ENCODE measurements around the gene AFM. TPM values are rescaled to one million over a fixed set of nuclear protein-coding genes. Genes with fewer than 3 reads are reported as not detected.

AFM gene
- total RNA-seq, 1 experiment from 2014 or later = 2.5 TPM

DNA sequence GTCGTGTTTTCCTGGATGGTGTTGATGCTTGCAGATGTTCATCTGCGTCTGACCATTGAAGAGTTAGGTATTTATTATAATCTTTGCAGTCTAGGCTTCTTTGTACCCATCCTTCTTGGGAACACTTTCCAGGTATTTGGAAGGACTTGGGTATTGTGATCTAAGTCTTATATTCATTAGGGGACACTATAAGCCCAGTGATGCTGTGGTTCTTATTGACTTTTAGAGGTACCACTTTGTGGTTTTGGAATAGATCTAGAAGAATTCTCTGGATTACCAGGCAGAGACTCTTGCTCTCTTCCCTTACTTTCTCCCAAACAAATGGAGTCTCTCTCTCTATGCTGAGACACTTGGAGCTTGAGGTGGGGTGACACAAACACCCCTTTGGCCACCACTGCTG, 41.6 kb downstream of the AFM start:
- H3K9me3 Mint-ChIP-seq (ENCODE audit: unreplicated experiment) = no peaks in the 10 kb centered on the region
- BruUV-seq (replicated peaks) = no TSS peak
- H3K4me3 ChIP-seq (ENCODE audit: low read depth, low read length) = no peak overlapping the region
- ChIA-PET POLR2A (no interaction called here), CTCF (interaction anchor here (1.4 kb wide), 1 partner anchor 77 kb away, joined by 3 read pairs; no protein-coding TSS in a partner anchor)
- H3K36me3 Mint-ChIP-seq (ENCODE audit: insufficient read depth, unreplicated experiment) = no peaks in the 10 kb centered on the region
- H3K27me3 ChIP-seq (replicated peaks; ENCODE audit: control insufficient read depth, insufficient read depth, low read length) = no peaks in the 10 kb centered on the region
- no peak overlapping the region for H3K4me3 Mint-ChIP-seq (ENCODE audit: unreplicated experiment)
- no peak overlapping the region for H3K27ac Mint-ChIP-seq (ENCODE audit: unreplicated experiment)
- no peaks in the 10 kb centered on the region for H3K4me1 Mint-ChIP-seq (ENCODE audit: low read depth, unreplicated experiment)
- H3K27me3 Mint-ChIP-seq (ENCODE audit: insufficient read depth, unreplicated experiment) = no peaks in the 10 kb centered on the region
- no peaks in the 10 kb centered on the region for H3K4me1 ChIP-seq
- intact Hi-C loops (cut with micrococcal nuclease; ENCODE audit: unreplicated experiment) = loop anchor here (1.0 kb wide), 1 partner anchor 50 kb away; no protein-coding TSS in a partner anchor
- no peaks in the 10 kb centered on the region for H3K9me3 ChIP-seq
- no peak for DNase-seq
- no peaks in the 10 kb centered on the region for H3K36me3 ChIP-seq (ENCODE audit: control insufficient read depth, insufficient read depth, low read length)
- no peak for TF ChIP-seq CTCF (IDR thresholded peaks at IDR 0.05; ENCODE audit: insufficient read depth in 1 of 2, low read depth in 1 of 2, low read length in 1 of 2, severe bottlenecking in 1 of 2, unreplicated experiment in 1 of 2)

- Histone ChIP-seq H3K4me3 (ENCODE audit: low read depth, low read length) (no peak overlapping the region), H3K27me3 (replicated peaks; ENCODE audit: control insufficient read depth, insufficient read depth, low read length) (no peaks in the 10 kb centered on the region), H3K4me1 (no peaks in the 10 kb centered on the region), H3K9me3 (no peaks in the 10 kb centered on the region), H3K36me3 (ENCODE audit: control insufficient read depth, insufficient read depth, low read length) (no peaks in the 10 kb centered on the region)
- intact Hi-C loops (cut with micrococcal nuclease; ENCODE audit: unreplicated experiment) = no loop called here
- ChIA-PET CTCF (no interaction called here), POLR2A (no interaction called here)
- H3K27me3 Mint-ChIP-seq (ENCODE audit: insufficient read depth, unreplicated experiment) = no peaks in the 10 kb centered on the region
- H3K4me1 Mint-ChIP-seq (ENCODE audit: low read depth, unreplicated experiment) = no peaks in the 10 kb centered on the region
- DNase-seq = no peak
- H3K36me3 Mint-ChIP-seq (ENCODE audit: insufficient read depth, unreplicated experiment) = no peaks in the 10 kb centered on the region
- no peaks in the 10 kb centered on the region for H3K9me3 Mint-ChIP-seq (ENCODE audit: unreplicated experiment)
- TF ChIP-seq CTCF (IDR thresholded peaks at IDR 0.05; ENCODE audit: insufficient read depth in 1 of 2, low read depth in 1 of 2, low read length in 1 of 2, severe bottlenecking in 1 of 2, unreplicated experiment in 1 of 2) = no peak
- BruUV-seq (replicated peaks) = no TSS peak
- H3K27ac Mint-ChIP-seq (ENCODE audit: unreplicated experiment) = no peak overlapping the region
- H3K4me3 Mint-ChIP-seq (ENCODE audit: unreplicated experiment) = no peak overlapping the region
These were observed 44.1 kb downstream of the AFM start for GRCh38 chr4:73525611-73526010.

GRCh38 chr4:73527196-73527595, 45.7 kb downstream of the AFM start:
- ChIA-PET POLR2A (no interaction called here), CTCF (no interaction called here)
- DNase-seq = no peak
- no peaks in the 10 kb centered on the region for H3K9me3 Mint-ChIP-seq (ENCODE audit: unreplicated experiment)
- no peaks in the 10 kb centered on the region for H3K36me3 Mint-ChIP-seq (ENCODE audit: insufficient read depth, unreplicated experiment)
- H3K4me1 Mint-ChIP-seq (ENCODE audit: low read depth, unreplicated experiment) = no peaks in the 10 kb centered on the region
- BruUV-seq (replicated peaks) = no TSS peak
- H3K27me3 Mint-ChIP-seq (ENCODE audit: insufficient read depth, unreplicated experiment) = no peaks in the 10 kb centered on the region
- Histone ChIP-seq H3K4me1 (no peaks in the 10 kb centered on the region), H3K9me3 (no peaks in the 10 kb centered on the region), H3K27me3 (replicated peaks; ENCODE audit: control insufficient read depth, insufficient read depth, low read length) (no peaks in the 10 kb centered on the region), H3K4me3 (ENCODE audit: low read depth, low read length) (no peak overlapping the region), H3K36me3 (ENCODE audit: control insufficient read depth, insufficient read depth, low read length) (no peaks in the 10 kb centered on the region)
- TF ChIP-seq CTCF (IDR thresholded peaks at IDR 0.05; ENCODE audit: insufficient read depth in 1 of 2, low read depth in 1 of 2, low read length in 1 of 2, severe bottlenecking in 1 of 2, unreplicated experiment in 1 of 2) = no peak
- no peak overlapping the region for H3K4me3 Mint-ChIP-seq (ENCODE audit: unreplicated experiment)
- no peak overlapping the region for H3K27ac Mint-ChIP-seq (ENCODE audit: unreplicated experiment)
- intact Hi-C loops (cut with micrococcal nuclease; ENCODE audit: unreplicated experiment) = no loop called here

All from Caco-2 (cell line).